BJ (cell line): Measurements from ENCODE around the gene ELL. TPM values are rescaled to one million over a fixed set of nuclear protein-coding genes. Genes with fewer than 3 reads are reported as not detected.

Experiments
- CTCF ChIA-PET: fragments of 350-600 bp; formaldehyde crosslinking; extraction: SDS; loops from one replicate; lab custom pipeline; 2021; ENCODE audit warnings: antibody characterized with exemption, inconsistent platforms; lab: Yijun Ruan, JAX
- POLR2A ChIA-PET: fragments of 300-600 bp; sonication (Branson Sonifier 250); formaldehyde crosslinking; extraction: SDS; loops from one replicate; lab custom pipeline; 2021; ENCODE audit warnings: antibody characterized with exemption; lab: Charles Lee
- DNase-seq: peaks from one replicate; pipeline ENCODE4 v3.0.0-alpha.2; 2011; ENCODE audit warnings: low read depth
- H3K27me3 ChIP-seq: 2 replicates; pipeline ENCODE4 v1.6.0; 2011; ENCODE audit warnings: low read length; ENCODE audit not compliant: control insufficient read depth, insufficient read depth
- H3K36me3 ChIP-seq: 2 replicates; pipeline ENCODE4 v1.5.1; 2011; ENCODE audit warnings: low read length; ENCODE audit not compliant: control insufficient read depth, insufficient read depth
- H3K4me3 ChIP-seq: 2 replicates; pipeline ENCODE4 v1.5.1; 2011; ENCODE audit warnings: low read depth, mild to moderate bottlenecking, control low read depth, low read length
- polyA plus RNA-seq: library from polyadenylated mRNA; depleted of rRNA; stranded (reverse); fragments of >200 nt; gene quantifications from 2 replicates; pipeline ENCODE4 v1.2.3, GENCODE V29; 2011
- TF ChIP-seq, protein P1 (sequence below): IDR thresholded peaks from 2 replicates; pipeline ENCODE4 v1.5.1; 2011; ENCODE audit warnings: low read depth, mild to moderate bottlenecking, control low read depth, inconsistent platforms, low read length, moderate library complexity; ENCODE audit not compliant: insufficient read depth

Gene ELL
- polyA plus RNA-seq, 1 experiment = 10.2 TPM

DNA sequence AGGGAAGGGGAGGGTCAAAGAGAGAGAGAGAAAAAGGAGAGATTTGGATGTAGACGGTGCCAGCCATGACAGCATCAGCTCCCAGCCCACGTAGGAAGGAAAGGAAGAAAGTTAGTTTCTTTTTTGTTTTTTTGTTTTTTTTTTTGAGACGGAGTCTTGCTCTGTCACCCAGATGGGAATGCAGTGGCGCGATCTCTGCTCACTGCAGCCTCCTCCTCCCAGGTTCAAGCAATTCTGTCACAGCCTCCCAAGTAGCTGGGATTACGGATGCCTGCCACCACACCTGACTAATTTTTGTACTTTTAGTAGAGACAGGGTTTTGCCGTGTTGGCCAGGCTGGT lies 27.6 kb downstream of the ELL start:
- no peak for DNase-seq
- peaks cover 5% of the 10 kb centered on the region for H3K36me3 ChIP-seq
- POLR2A ChIA-PET = no interaction called here
- no peak overlapping the region for H3K4me3 ChIP-seq
- H3K27me3 ChIP-seq = no peaks in the 10 kb centered on the region
- CTCF ChIA-PET = interaction anchor here (1.0 to 2.1 kb wide), 4 partner anchors 20 to 32 kb away, joined by 3 to 5 read pairs (median 4); no protein-coding TSS in a partner anchor
- TF ChIP-seq, protein P1, sequence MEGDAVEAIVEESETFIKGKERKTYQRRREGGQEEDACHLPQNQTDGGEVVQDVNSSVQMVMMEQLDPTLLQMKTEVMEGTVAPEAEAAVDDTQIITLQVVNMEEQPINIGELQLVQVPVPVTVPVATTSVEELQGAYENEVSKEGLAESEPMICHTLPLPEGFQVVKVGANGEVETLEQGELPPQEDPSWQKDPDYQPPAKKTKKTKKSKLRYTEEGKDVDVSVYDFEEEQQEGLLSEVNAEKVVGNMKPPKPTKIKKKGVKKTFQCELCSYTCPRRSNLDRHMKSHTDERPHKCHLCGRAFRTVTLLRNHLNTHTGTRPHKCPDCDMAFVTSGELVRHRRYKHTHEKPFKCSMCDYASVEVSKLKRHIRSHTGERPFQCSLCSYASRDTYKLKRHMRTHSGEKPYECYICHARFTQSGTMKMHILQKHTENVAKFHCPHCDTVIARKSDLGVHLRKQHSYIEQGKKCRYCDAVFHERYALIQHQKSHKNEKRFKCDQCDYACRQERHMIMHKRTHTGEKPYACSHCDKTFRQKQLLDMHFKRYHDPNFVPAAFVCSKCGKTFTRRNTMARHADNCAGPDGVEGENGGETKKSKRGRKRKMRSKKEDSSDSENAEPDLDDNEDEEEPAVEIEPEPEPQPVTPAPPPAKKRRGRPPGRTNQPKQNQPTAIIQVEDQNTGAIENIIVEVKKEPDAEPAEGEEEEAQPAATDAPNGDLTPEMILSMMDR = no peak

GRCh38 chr19:18493440-18494266 lies 28.2 kb downstream of the ELL start:
- no peaks in the 10 kb centered on the region for H3K27me3 ChIP-seq
- POLR2A ChIA-PET = no interaction called here

DNA sequence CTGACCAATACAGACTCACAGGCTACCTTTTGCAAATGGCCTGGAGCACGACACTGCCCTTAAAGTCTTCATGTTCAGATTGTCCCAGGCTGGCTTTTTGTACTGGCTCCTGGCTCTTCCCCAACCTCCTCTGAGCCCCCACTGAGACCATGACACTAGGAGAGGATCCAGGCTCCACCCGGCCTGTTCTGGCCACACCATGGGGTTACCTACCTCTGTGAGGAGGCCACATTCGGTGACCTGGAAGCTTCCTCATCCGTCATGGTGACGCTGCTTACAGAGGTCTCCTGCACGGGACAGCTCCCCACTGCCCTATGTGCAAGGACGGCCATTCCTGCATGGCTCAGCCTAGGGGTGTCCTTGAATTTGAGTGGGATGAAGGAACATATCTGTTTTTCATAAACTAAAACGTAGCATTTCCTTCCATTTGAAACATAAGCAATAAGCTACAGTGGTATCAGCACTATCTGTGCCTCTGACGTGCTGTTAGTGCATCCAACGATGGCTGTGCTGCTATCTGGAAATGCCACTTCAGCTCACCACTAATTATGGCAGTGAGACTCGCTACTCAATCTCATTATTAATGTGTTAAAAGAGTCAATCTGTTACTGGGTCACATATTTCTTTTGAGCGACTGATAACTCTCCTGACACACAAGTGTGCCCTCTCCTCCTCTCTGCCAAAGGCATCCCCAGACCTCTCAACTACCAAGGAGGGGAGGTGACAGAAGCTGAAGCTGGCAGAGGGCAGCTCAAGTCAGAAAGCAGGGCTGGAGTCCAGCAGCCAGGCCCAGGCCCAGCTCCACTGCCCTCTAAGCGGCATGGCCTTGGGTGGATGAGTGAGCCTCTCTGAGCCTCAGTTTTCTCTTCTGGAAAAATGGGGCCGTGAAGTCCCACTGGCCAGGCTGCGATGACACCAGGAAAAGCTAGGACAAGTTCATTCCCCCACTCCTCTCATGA lies 29.6 kb downstream of the ELL start:
- ChIA-PET POLR2A (no interaction called here), CTCF (interaction anchor here (0.6 to 1.6 kb wide), 3 partner anchors 9 to 79 kb away, joined by 3 to 5 read pairs (median 4); partner anchors contain the start of gene UBA52)
- TF ChIP-seq, protein P1 = no peak
- peaks cover 5% of the 10 kb centered on the region for H3K36me3 ChIP-seq
- no peak overlapping the region for H3K4me3 ChIP-seq
- no peaks in the 10 kb centered on the region for H3K27me3 ChIP-seq
- DNase-seq = no peak

More at GRCh38 chr19:18493440-18494266, 28.2 kb downstream of the ELL start:
- no peak for DNase-seq
- TF ChIP-seq, protein P1 = no peak
- CTCF ChIA-PET = interaction anchor here (1.0 to 2.1 kb wide), 3 partner anchors 19 to 26 kb away, joined by 3 to 5 read pairs (median 3); no protein-coding TSS in a partner anchor
- Histone ChIP-seq H3K36me3 (peaks cover 5% of the 10 kb centered on the region), H3K4me3 (no peak overlapping the region)

DNA sequence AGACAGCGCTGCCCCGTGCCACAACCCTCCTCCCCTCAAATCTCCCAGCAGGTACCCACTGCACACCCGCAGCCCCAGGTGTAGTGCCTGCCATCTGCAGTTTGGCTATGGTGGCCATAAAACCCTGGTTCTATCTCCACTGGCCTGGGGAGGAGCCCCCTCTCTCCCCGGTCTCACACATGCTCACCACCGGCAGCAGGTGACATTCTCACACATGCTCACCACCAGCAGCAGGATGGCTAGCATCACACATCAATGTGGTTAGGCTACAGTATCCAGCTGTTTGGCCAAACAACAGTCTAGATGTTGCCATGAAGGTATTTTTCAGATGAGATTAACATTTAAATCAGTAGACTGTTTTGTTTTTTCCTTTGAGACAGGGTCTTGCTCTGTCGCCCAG lies 31.1 kb downstream of the ELL start:
- ChIA-PET CTCF (no interaction called here), POLR2A (no interaction called here)
- TF ChIP-seq, protein P1 = no peak
- Histone ChIP-seq H3K36me3 (peaks cover 8% of the 10 kb centered on the region), H3K4me3 (no peak overlapping the region), H3K27me3 (no peaks in the 10 kb centered on the region)
- no peak for DNase-seq
